ENCODE measurements around the gene PITX1.

PITX1 gene

GRCh38 chr5:135062216-135063055 is 28.4 kb upstream of the PITX1 start:
- no peak for DNase-seq (ENCODE audit: low read depth)

GRCh38 chr5:135061001-135061400 is 27.0 kb upstream of the PITX1 start:
- DNase-seq (ENCODE audit: low read depth) = no peak

GRCh38 chr5:135060021-135060420 is 26.0 kb upstream of the PITX1 start:
- no peak for DNase-seq (ENCODE audit: low read depth)

GRCh38 chr5:135059000-135059923 is 25.2 kb upstream of the PITX1 start:
- DNase-seq (ENCODE audit: low read depth) = no peak

GRCh38 chr5:135058331-135058732 is 24.3 kb upstream of the PITX1 start:
- no peak for DNase-seq (ENCODE audit: low read depth)

GRCh38 chr5:135057233-135057632 is 23.2 kb upstream of the PITX1 start:
- DNase-seq (ENCODE audit: low read depth) = no peak

GRCh38 chr5:135056316-135057030 is 22.4 kb upstream of the PITX1 start:
- no peak for DNase-seq (ENCODE audit: low read depth)

GRCh38 chr5:135055396-135055795 is 21.4 kb upstream of the PITX1 start:
- DNase-seq (ENCODE audit: low read depth) = no peak

- DNase-seq (ENCODE audit: low read depth) = no peak
Observed at GRCh38 chr5:135054546-135054945, 20.5 kb upstream of the PITX1 start.

GRCh38 chr5:135053989-135054388 is 20.0 kb upstream of the PITX1 start:
- no peak for DNase-seq (ENCODE audit: low read depth)

- DNase-seq (ENCODE audit: low read depth) = no peak
Observed at GRCh38 chr5:135053278-135053677, 19.2 kb upstream of the PITX1 start.

- no peak for DNase-seq (ENCODE audit: low read depth)
Observed at GRCh38 chr5:135052511-135053145, 18.6 kb upstream of the PITX1 start.

GRCh38 chr5:135051872-135052271 is 17.8 kb upstream of the PITX1 start:
- DNase-seq (ENCODE audit: low read depth) = no peak

GRCh38 chr5:135051399-135051798 is 17.4 kb upstream of the PITX1 start:
- no peak for DNase-seq (ENCODE audit: low read depth)

GRCh38 chr5:135050244-135050767 is 16.3 kb upstream of the PITX1 start:
- no peak for DNase-seq (ENCODE audit: low read depth)

- no peak for DNase-seq (ENCODE audit: low read depth)
Observed at GRCh38 chr5:135048930-135049329, 14.9 kb upstream of the PITX1 start.

GRCh38 chr5:135048286-135048685 is 14.3 kb upstream of the PITX1 start:
- no peak for DNase-seq (ENCODE audit: low read depth)

- no peak for DNase-seq (ENCODE audit: low read depth)
Observed at GRCh38 chr5:135047347-135047695, 13.3 kb upstream of the PITX1 start.

- no peak for DNase-seq (ENCODE audit: low read depth)
Observed at GRCh38 chr5:135046661-135047346, 12.8 kb upstream of the PITX1 start.

GRCh38 chr5:135045488-135045887 is 11.5 kb upstream of the PITX1 start:
- DNase-seq (ENCODE audit: low read depth) = no peak

GRCh38 chr5:135042595-135042994 is 8.6 kb upstream of the PITX1 start:
- DNase-seq (ENCODE audit: low read depth) = no peak

Data from stimulated activated CD8-positive, alpha-beta memory T cell treated with anti-CD3 and anti-CD28 coated beads, Interleukin-7, amount 100 ng/mL, for 24 hours (primary cell).